HG03280 (cell line): ENCODE measurements around the gene IGHMBP2.

ENCODE experiments used
- ATAC-seq: cut with Tn5 transposase; IDR thresholded peaks from one replicate; pipeline ENCODE4 v1.9.1; 2021; ENCODE audit warnings: mild to moderate bottlenecking, moderate library complexity; ENCODE audit not compliant: unreplicated experiment

The IGHMBP2 gene

DNA sequence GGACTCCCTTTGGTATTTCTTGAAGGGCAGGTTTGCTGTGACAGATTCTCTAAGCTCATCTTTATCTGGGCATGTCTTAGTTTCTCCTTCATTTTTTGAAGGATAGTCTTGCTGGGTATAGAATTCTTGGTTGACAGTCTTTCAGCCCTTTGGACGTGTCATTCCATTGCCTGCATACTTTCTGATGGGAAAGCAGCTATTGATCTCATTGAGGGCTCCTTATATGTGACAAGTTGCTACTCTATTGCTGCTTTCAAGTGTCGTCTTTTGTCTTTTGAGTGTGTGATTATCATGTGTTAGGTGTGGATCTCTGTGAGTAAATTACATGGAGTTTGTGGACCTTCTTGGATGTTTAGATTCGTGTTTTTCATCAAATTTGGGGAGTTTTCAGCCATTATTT lies 21.9 kb downstream of the IGHMBP2 start:
- ATAC-seq = no peak

DNA sequence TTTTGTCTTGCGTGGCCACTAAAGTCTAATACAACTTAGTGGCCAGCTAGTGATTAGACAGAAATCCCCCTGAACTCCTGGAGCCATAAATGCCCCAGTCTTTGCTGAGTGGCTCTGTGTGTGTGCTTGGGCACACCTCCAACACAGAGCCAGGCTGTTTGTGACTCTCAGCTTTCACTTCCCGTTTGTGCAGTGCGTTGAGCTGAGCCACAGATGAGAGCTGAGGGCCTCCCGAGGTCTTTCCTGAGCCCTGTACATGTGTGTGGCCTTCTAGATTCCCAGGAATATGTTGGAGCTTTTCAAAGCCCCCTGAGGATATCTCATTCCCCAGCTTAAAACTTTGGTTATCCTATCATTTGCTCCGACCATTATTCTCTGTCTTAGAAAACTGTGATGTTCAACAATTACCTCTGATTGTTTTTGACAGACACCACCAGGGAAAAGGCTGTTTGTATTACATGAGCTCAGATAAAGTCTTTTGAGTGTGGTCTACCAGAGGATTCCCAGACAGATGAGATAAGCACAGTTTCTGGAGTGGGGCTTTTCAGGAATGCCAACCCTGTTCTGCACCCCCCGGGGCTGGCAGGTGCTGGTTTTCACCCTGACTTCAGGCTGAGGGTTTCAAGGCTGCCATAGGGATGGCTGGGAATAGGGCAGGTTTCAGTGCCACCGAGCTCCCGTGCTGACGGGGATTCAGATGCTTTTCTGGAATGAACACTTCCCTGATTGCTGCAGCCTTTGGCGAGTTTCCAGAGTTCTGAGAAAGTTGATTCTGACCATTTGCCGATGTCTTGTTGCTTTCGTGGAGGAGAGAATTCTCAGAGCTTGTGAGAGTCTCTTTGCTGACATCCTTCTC lies 23.8 kb downstream of the IGHMBP2 start:
- no peak for ATAC-seq

DNA sequence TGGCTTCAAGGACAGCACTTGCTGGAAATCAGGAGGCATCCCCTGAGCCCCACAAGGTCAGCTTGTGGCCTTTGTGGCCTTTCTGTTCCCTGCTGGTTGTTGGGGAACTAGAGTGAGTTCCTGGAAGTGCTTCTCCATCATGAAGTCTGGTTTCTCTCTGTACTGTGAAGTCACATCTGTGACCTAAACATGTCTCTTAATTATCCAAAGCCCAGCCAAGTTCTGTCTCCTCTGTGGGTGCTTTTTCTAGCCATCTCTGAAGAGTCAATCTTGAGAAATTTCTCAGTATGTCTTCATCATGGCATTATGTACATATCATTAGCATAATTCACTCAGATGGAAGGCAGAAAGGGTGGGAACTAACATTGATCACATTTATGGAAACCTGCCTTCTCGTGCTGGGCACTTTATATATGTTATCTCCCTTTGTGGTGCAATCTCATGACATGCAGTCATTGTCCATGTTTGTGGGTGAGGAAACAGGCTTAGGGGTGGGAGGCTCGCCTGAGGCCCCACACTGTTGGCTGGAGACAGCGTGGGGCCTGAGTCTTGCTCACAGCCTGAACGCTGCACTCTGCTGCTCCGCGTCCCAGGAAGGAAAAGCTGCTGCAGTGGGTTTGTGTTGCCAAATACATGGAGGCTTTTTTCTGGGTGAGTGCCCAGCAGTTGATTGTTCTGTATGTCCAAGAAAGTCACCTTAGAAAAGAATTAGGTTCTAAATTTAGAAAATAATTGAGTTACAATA lies 24.6 kb downstream of the IGHMBP2 start:
- no peak for ATAC-seq

GRCh38 chr11:68929135-68929534 lies 25.4 kb downstream of the IGHMBP2 start:
- ATAC-seq = no peak

- no peak for ATAC-seq
These were observed 26.2 kb downstream of the IGHMBP2 start for GRCh38 chr11:68929706-68930570.

DNA sequence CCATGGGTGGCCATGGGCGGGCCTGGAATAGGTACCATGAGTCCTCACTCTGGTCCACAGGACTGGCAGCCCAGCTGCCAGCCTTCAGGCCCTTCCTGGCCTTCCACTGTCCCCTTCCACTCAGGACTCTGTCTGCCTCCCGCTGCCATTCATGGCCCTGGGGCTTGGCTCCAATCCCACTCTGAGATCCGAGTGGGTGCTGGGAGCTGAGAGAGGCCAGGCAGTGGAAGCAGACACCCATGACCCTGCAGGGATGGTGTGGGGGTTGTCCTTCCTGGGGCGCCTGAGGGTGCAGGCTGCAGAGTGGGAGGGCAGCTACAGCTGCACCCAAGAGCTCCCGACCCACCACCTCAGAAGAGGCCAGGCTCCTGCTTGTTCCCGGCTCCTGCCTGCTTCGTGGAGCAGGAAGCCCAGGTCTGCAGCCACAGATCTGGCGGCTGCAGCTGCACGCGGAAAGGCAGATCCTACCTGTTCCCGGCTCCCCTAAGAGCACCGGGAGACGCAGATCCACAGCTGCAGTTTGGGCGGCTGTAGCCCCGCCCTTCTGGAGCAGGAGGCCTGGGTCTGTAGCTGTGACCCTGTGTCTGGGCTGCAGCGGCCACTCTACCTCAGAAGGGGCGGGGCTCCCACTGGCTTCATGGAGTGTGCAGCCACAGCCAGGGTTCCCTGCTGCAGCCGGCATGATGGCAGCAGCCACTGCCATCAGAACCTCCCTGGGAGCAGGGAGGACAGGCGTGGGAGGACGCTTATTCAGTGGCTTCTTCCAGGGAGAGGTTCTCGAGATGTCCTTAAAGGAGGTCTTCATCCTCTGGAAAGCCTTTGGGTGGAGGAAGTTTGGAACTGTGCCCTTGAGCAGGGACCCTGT lies 27.5 kb downstream of the IGHMBP2 start:
- ATAC-seq = no peak

- no peak for ATAC-seq
These were observed 28.2 kb downstream of the IGHMBP2 start for GRCh38 chr11:68931911-68932310.

DNA sequence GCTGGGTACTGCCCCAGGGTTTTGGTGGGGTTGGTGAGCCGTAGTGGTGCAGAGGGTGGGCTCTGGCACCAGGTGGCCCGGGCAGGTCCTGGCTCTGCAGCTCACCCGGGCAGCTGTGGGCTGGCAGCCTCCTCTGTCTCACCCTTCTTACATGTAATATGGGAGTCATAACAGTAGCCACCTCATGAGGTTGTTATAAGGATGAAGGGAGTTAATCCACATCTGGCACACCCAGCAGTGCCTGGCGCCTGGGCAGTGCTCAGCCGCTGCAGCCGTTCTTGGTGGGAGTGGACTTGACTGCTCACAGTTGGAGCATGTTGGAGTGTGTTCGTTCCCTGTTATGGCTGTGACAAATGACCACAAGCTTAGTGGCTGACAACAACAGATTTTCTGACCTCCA lies 28.7 kb downstream of the IGHMBP2 start:
- ATAC-seq = no peak

- no peak for ATAC-seq
These were observed 29.4 kb downstream of the IGHMBP2 start for GRCh38 chr11:68932933-68933577.

DNA sequence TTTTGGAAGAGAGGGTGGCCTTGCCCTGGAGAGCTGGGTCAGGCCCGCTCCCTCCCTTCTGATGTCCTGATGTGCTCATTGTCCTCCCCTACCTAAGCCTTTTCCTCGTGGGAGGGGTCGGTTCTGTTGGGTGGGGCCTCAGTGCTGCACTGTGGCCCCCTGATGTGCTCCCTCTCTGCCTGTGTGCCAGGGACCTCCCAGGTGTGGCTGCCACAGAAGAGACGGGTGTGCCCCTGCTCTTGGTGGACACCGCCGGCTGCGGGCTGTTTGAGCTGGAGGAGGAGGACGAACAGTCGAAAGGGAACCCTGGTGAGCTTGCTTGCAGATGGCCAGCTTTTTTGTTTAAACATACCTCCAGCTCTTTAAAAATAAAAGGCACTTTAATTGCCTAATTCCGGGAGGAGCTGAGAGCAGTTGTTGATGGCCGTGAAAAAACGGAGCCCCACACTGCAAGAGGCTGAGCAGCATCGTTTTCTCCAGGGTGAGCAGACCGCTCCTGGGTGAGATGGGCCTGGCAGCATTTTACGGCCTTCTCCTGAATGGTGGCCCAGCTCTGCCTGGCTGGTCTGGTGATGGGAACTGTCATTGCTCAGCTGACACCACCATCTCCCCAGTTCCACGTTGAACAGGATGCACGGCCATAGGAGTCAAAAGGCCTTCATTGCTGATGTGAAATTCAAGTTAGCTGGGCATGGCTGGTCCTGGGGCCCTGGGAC lies 30.1 kb downstream of the IGHMBP2 start:
- ATAC-seq = no peak

- no peak for ATAC-seq
These were observed 30.6 kb downstream of the IGHMBP2 start for GRCh38 chr11:68934321-68934645.

GRCh38 chr11:68934666-68935065 lies 31.0 kb downstream of the IGHMBP2 start:
- no peak for ATAC-seq

DNA sequence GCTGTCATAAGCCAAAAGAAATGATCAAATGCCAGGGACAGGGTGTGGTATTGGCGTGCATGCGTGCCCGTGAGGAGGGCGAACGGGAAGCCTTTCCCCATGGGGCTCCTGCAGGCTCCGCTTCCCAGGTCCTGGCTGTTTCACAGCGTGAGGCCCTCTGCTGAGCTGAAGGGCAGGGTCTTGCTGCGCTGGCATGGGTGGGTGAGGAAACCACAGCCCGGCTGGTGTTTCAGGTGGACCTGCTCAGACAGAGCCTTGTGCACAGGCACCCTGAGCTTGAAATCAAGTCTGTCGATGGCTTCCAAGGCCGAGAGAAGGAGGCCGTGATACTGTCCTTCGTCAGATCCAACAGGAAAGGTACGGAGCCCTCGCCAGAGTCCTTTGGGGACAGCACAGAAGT lies 31.4 kb downstream of the IGHMBP2 start:
- no peak for ATAC-seq

GRCh38 chr11:68935516-68936357 lies 32.0 kb downstream of the IGHMBP2 start:
- no peak for ATAC-seq

- no peak for ATAC-seq
These were observed 32.6 kb downstream of the IGHMBP2 start for GRCh38 chr11:68936358-68936636.

DNA sequence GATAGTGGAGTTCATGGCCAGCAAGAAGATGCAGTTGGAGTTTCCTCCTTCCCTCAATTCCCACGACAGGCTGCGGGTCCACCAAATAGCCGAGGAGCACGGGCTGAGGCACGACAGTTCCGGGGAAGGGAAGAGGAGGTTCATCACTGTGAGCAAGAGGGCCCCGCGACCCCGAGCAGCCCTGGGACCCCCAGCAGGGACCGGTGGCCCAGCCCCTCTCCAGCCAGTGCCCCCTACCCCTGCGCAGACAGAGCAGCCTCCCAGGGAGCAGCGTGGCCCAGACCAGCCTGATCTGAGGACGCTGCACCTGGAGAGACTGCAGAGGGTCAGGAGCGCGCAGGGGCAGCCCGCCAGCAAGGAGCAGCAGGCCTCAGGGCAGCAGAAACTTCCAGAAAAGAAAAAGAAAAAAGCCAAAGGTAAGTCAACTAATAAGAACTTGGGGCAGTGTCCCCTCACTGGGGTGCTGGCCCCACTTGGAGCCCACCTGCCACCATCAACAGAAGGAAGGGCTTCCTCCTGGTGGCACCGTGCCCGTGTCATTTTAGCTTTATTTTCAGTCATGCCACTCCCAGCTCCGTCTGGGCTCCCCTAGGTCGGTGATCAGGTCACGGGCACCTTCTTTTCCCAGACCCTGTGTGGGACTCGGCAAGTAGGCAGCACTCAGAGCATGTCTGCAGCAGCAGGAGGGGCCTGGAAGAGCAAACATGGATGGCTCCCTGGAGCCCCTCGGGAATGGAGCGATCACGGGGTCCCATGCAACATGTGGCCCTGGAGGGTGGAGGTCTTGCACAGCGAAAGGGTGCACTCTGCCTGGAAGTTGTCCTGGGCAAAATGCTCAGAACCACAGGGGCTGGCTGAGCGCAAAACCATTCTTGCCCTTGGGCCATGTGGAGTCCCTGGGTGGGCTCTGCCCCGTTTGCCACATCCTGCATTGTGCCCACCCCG lies 33.3 kb downstream of the IGHMBP2 start:
- no peak for ATAC-seq

DNA sequence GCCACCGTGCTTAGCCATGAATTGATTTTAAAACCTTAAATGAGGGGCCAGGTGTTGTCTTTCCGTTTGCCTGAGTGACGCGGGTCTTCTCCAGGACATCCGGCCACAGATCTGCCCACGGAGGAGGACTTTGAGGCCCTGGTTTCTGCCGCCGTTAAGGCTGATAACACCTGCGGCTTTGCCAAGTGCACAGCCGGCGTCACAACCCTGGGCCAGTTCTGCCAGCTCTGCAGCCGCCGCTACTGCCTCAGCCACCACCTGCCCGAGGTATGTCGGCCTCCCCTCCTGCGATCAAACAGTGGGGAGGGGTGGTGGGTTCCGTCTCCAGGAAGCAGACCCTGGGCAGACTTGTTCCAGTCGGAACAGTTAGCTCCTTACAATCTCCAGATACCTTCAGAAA lies 34.4 kb downstream of the IGHMBP2 start:
- ATAC-seq = no peak
